WTC11 (cell line): ENCODE data around the gene OR51B5. TPM values are rescaled to one million over a fixed set of nuclear protein-coding genes. Genes with fewer than 3 reads are reported as not detected.
A peak's percentile ranks its signal among the peaks of the same experiment; 100 is the strongest.

Experiments used
- ATAC-seq: fragments of 200-7000 bp; cut with Tn5 transposase; 2 replicates; pipeline ENCODE4 v1.10.0; 2021; ENCODE audit warnings: mild to moderate bottlenecking, moderate library complexity
- CTCF ChIA-PET: fragments of 300-600 bp; sonication (Branson Sonifier 250); formaldehyde crosslinking; loops from one replicate; lab custom pipeline; 2021; ENCODE audit warnings: antibody characterized with exemption; lab: Charles Lee
- POLR2A ChIA-PET: fragments of 350-600 bp; sonication (Branson Sonifier 250); formaldehyde crosslinking; loops from one replicate; lab custom pipeline; 2021; ENCODE audit warnings: antibody characterized with exemption; lab: Charles Lee
- DNase-seq: peaks from one replicate; pipeline ENCODE4 v3.0.0; 2021; ENCODE audit warnings: low spot score
- H3K27ac Mint-ChIP-seq: 2 replicates; pipeline ENCODE4 v1.8.0; 2021; ENCODE audit warnings: mixed read lengths
- H3K27me3 Mint-ChIP-seq: 2 replicates; pipeline ENCODE4 v1.8.0; 2021; ENCODE audit warnings: low read depth, mild to moderate bottlenecking, moderate library complexity, mixed read lengths
- H3K36me3 Mint-ChIP-seq: 2 replicates; pipeline ENCODE4 v1.8.0; 2021; ENCODE audit warnings: mixed read lengths
- H3K4me1 Mint-ChIP-seq: 2 replicates; pipeline ENCODE4 v1.8.0; 2022; ENCODE audit warnings: mixed read lengths
- H3K4me3 Mint-ChIP-seq: 2 replicates; pipeline ENCODE4 v1.8.0; 2021; ENCODE audit warnings: mild to moderate bottlenecking, moderate library complexity, mixed read lengths
- H3K9me3 Mint-ChIP-seq: 2 replicates; pipeline ENCODE4 v1.8.0; 2021; ENCODE audit warnings: mixed read lengths
- CREB1 ChIP-seq: sonication (generic); formaldehyde crosslinking; IDR thresholded peaks from 2 replicates; pipeline ENCODE4 v1.8.0; 2023; ENCODE audit warnings: mild to moderate bottlenecking, missing genetic modification reagents
- CREM ChIP-seq: sonication (generic); formaldehyde crosslinking; IDR thresholded peaks from 2 replicates; pipeline ENCODE4 v1.8.1; 2022; ENCODE audit warnings: mild to moderate bottlenecking, missing genetic modification reagents, moderate library complexity
- CTCF ChIP-seq: fragments of 200-600 bp; IDR thresholded peaks from 2 replicates; pipeline ENCODE4 v1.8.0; 2022; ENCODE audit warnings: antibody characterized with exemption
- FOXJ3 ChIP-seq: sonication (generic); formaldehyde crosslinking; IDR thresholded peaks from 2 replicates; pipeline ENCODE4 v1.9.0; 2021; ENCODE audit warnings: missing genetic modification reagents, mild to moderate bottlenecking, borderline replicate concordance
- GRHL2 ChIP-seq: fragments of 250-450 bp; sonication (Bioruptor Pico); IDR thresholded peaks from 2 replicates; pipeline ENCODE4 v1.8.0; 2022; ENCODE audit warnings: mild to moderate bottlenecking, moderate library complexity; ENCODE audit not compliant: insufficient replicate concordance, severe bottlenecking
- HMGA2 ChIP-seq: fragments of 250-450 bp; sonication (Bioruptor Pico); IDR thresholded peaks from 2 replicates; pipeline ENCODE4 v1.4.0; 2021; ENCODE audit warnings: mild to moderate bottlenecking, moderate library complexity
- IRF2 ChIP-seq: sonication (generic); formaldehyde crosslinking; IDR thresholded peaks from 2 replicates; pipeline ENCODE4 v1.8.0; 2022; ENCODE audit warnings: low read depth, missing genetic modification reagents, borderline replicate concordance
- MXD4 ChIP-seq: fragments of 250-450 bp; sonication (Bioruptor Pico); IDR thresholded peaks from 2 replicates; pipeline ENCODE4 v1.8.0; 2021; ENCODE audit warnings: mild to moderate bottlenecking, moderate library complexity, borderline replicate concordance
- MYBL2 ChIP-seq: sonication (generic); formaldehyde crosslinking; IDR thresholded peaks from 2 replicates; pipeline ENCODE4 v1.8.1; 2023; ENCODE audit warnings: mild to moderate bottlenecking, moderate library complexity, missing genetic modification reagents
- NFYB ChIP-seq: sonication (generic); formaldehyde crosslinking; conservative IDR thresholded peaks from 2 replicates; pipeline ENCODE4 v1.8.0; 2022; ENCODE audit warnings: low read depth, missing genetic modification reagents
- NR2C2 ChIP-seq: sonication (generic); formaldehyde crosslinking; IDR thresholded peaks from 2 replicates; pipeline ENCODE4 v1.8.0; 2022; ENCODE audit warnings: mild to moderate bottlenecking, missing genetic modification reagents
- OVOL2 ChIP-seq: fragments of 250-450 bp; sonication (Bioruptor Pico); IDR thresholded peaks from 2 replicates; pipeline ENCODE4 v1.9.0; 2021; ENCODE audit warnings: mild to moderate bottlenecking, borderline replicate concordance
- PRRX2 ChIP-seq: fragments of 250-450 bp; sonication (Bioruptor Pico); IDR thresholded peaks from 2 replicates; pipeline ENCODE4 v1.8.0; 2021; ENCODE audit warnings: mild to moderate bottlenecking
- RELA ChIP-seq: sonication (generic); formaldehyde crosslinking; IDR thresholded peaks from 2 replicates; pipeline ENCODE4 v1.8.1; 2022; ENCODE audit warnings: missing genetic modification reagents, mild to moderate bottlenecking, borderline replicate concordance
- RORB ChIP-seq: fragments of 250-450 bp; sonication (Bioruptor Pico); IDR thresholded peaks from 2 replicates; pipeline ENCODE4 v1.9.0; 2021; ENCODE audit warnings: mild to moderate bottlenecking
- SMAD3 ChIP-seq: sonication (generic); formaldehyde crosslinking; IDR thresholded peaks from 2 replicates; pipeline ENCODE4 v1.8.0; 2022; ENCODE audit warnings: missing genetic modification reagents, mild to moderate bottlenecking, borderline replicate concordance
- SP1 ChIP-seq: sonication (generic); formaldehyde crosslinking; conservative IDR thresholded peaks from 2 replicates; pipeline ENCODE4 v1.8.1; 2022; ENCODE audit warnings: missing genetic modification reagents
- TEAD1 ChIP-seq: sonication (generic); formaldehyde crosslinking; IDR thresholded peaks from 2 replicates; pipeline ENCODE4 v1.8.0; 2022; ENCODE audit warnings: mild to moderate bottlenecking, missing genetic modification reagents
- TEAD4 ChIP-seq: sonication (generic); formaldehyde crosslinking; IDR thresholded peaks from 2 replicates; pipeline ENCODE4 v1.8.0; 2022; ENCODE audit warnings: mild to moderate bottlenecking, missing genetic modification reagents
- ZNF219 ChIP-seq: sonication (generic); formaldehyde crosslinking; IDR thresholded peaks from 2 replicates; pipeline ENCODE4 v1.8.0; 2023; ENCODE audit warnings: missing genetic modification reagents, mild to moderate bottlenecking, borderline replicate concordance
- ZNF232 ChIP-seq: sonication (generic); formaldehyde crosslinking; IDR thresholded peaks from 2 replicates; pipeline ENCODE4 v1.8.0; 2022; ENCODE audit warnings: mild to moderate bottlenecking, missing genetic modification reagents
- ZNF263 ChIP-seq: sonication (generic); formaldehyde crosslinking; IDR thresholded peaks from 2 replicates; pipeline ENCODE4 v1.8.1; 2022; ENCODE audit warnings: low read depth, mild to moderate bottlenecking, moderate library complexity, missing genetic modification reagents
- total RNA-seq: library from RNA; stranded (reverse); gene quantifications from 3 replicates; pipeline ENCODE4 v1.2.3, GENCODE V29; 2021
- TF ChIP-seq, protein P1 (sequence below): sonication (generic); formaldehyde crosslinking; IDR thresholded peaks from 2 replicates; pipeline ENCODE4 v1.8.1; 2023; ENCODE audit warnings: mild to moderate bottlenecking, missing genetic modification reagents
- TF ChIP-seq, protein P2 (sequence below): fragments of 250-450 bp; sonication (Bioruptor Pico); IDR thresholded peaks from 2 replicates; pipeline ENCODE4 v1.9.0; 2021; ENCODE audit warnings: moderate library complexity, mild to moderate bottlenecking, inconsistent platforms, borderline replicate concordance
- TF ChIP-seq, protein P3 (sequence below): fragments of 250-450 bp; sonication (Bioruptor Pico); IDR thresholded peaks from 2 replicates; pipeline ENCODE4 v1.8.0; 2021; ENCODE audit warnings: mild to moderate bottlenecking
- TF ChIP-seq, protein P4 (sequence below): sonication (generic); formaldehyde crosslinking; IDR thresholded peaks from 2 replicates; pipeline ENCODE4 v1.8.1; 2023; ENCODE audit warnings: mild to moderate bottlenecking, missing genetic modification reagents, moderate library complexity
- TF ChIP-seq, protein P5 (sequence below): fragments of 250-450 bp; sonication (Bioruptor Pico); conservative IDR thresholded peaks from 2 replicates; pipeline ENCODE4 v1.9.0; 2021; ENCODE audit warnings: mild to moderate bottlenecking

The OR51B5 gene
- total RNA-seq, 1 experiment from 2014 or later = 0.26 TPM

DNA sequence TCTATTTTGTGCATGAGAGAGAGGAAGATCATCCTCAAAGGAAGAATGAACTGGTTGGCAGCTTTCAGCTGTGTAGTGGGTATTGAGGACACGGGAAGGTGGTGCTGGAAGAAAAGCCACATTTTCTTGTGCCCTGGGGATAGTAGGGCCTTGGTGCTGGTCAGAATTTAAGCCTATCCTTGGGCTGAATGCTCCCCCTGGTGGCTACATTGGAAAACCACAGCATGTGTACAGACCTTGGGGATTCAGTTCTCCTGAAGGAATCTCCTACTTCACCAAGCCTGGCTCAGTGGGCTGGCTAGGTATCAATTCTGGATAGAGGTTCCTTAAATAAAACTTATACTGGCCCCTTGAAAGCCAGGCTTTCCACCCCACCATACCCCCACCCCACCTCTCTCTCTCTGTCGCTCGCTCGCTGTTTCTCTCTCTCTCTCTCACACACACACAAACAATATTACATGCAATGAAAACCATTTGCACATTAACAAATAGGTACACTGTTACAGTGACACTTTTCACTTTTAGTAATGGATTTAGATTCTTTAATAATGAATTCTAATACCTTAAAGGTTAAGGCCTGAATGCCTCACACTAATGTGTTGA lies 37.5 kb upstream of the OR51B5 start:
- Mint-ChIP-seq H3K27ac (no peak overlapping the region), H3K9me3 (no peaks in the 10 kb centered on the region), H3K4me3 (no peak overlapping the region), H3K27me3 (peaks cover 5% of the 10 kb centered on the region; the same call in 1 of the 2 replicates), H3K4me1 (peaks cover 14% of the 10 kb centered on the region)
- CTCF ChIA-PET = interaction anchor here (0.9 kb wide), 1 partner anchor 256 kb away, joined by 3 read pairs; no protein-coding TSS in a partner anchor
- DNase-seq (peak; percentile 74), ATAC-seq (peak; percentile 98)
- TF ChIP-seq, protein P1, sequence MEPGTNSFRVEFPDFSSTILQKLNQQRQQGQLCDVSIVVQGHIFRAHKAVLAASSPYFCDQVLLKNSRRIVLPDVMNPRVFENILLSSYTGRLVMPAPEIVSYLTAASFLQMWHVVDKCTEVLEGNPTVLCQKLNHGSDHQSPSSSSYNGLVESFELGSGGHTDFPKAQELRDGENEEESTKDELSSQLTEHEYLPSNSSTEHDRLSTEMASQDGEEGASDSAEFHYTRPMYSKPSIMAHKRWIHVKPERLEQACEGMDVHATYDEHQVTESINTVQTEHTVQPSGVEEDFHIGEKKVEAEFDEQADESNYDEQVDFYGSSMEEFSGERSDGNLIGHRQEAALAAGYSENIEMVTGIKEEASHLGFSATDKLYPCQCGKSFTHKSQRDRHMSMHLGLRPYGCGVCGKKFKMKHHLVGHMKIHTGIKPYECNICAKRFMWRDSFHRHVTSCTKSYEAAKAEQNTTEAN (CRISPR knock-in tag) = no peak
- TF ChIP-seq CTCF (peak; percentile 84), ZNF232 (CRISPR knock-in tag) (no peak)
- TF ChIP-seq, all 79 proteins: peak for 1
- no peaks in the 10 kb centered on the region for H3K36me3 Mint-ChIP-seq
- POLR2A ChIA-PET = no interaction called here

DNA sequence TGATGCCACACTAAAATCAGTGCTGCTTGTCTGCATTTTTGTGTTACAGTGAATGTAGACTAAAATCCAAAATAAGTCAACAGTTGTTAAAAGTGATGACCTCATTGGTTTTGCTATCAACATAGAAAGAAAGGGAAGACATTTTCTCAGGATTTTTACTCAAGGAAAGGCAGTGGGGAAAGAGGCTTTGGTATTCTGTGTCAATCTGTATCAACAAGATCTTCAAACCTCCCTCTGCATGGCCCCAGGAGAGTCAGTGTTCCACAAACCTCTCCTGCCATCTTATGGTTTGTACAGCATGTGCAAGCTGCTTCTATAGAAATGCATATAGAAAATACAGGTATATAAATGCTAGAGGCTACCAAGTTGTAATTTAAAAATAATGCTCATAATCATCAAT lies 26.5 kb upstream of the OR51B5 start:
- H3K27ac Mint-ChIP-seq = no peak overlapping the region

GRCh38 chr11:5368502-5369043 lies 25.2 kb upstream of the OR51B5 start:
- peak overlapping the region; percentile 37 for H3K27ac Mint-ChIP-seq
- H3K9me3 Mint-ChIP-seq = peaks cover 10% of the 10 kb centered on the region
- H3K27me3 Mint-ChIP-seq = no peaks in the 10 kb centered on the region
- ChIA-PET CTCF (no interaction called here), POLR2A (no interaction called here)
- no peak overlapping the region for H3K4me3 Mint-ChIP-seq
- DNase-seq (no peak), ATAC-seq (peak; percentile 66)
- peaks cover 28% of the 10 kb centered on the region for H3K4me1 Mint-ChIP-seq
- H3K36me3 Mint-ChIP-seq = peaks cover 11% of the 10 kb centered on the region
- no peak for TF ChIP-seq MXD4 (CRISPR knock-in tag)
- TF ChIP-seq GRHL2 (CRISPR knock-in tag) = no peak
- TF ChIP-seq, protein P2, sequence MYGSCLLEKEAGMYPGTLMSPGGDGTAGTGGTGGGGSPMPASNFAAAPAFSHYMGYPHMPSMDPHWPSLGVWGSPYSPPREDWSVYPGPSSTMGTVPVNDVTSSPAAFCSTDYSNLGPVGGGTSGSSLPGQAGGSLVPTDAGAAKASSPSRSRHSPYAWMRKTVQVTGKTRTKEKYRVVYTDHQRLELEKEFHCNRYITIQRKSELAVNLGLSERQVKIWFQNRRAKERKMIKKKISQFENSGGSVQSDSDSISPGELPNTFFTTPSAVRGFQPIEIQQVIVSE (CRISPR knock-in tag) = no peak
- TF ChIP-seq, protein P3, sequence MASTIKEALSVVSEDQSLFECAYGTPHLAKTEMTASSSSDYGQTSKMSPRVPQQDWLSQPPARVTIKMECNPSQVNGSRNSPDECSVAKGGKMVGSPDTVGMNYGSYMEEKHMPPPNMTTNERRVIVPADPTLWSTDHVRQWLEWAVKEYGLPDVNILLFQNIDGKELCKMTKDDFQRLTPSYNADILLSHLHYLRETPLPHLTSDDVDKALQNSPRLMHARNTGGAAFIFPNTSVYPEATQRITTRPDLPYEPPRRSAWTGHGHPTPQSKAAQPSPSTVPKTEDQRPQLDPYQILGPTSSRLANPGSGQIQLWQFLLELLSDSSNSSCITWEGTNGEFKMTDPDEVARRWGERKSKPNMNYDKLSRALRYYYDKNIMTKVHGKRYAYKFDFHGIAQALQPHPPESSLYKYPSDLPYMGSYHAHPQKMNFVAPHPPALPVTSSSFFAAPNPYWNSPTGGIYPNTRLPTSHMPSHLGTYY = no peak
- TF ChIP-seq, protein P4, sequence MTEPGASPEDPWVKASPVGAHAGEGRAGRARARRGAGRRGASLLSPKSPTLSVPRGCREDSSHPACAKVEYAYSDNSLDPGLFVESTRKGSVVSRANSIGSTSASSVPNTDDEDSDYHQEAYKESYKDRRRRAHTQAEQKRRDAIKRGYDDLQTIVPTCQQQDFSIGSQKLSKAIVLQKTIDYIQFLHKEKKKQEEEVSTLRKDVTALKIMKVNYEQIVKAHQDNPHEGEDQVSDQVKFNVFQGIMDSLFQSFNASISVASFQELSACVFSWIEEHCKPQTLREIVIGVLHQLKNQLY (CRISPR knock-in tag) = no peak
- TF ChIP-seq TEAD4 = no peak
- no peak for TF ChIP-seq NFYB (CRISPR knock-in tag)
- no peak for TF ChIP-seq RORB
- no peak for TF ChIP-seq IRF2
- no peak for TF ChIP-seq ZNF219 (CRISPR knock-in tag)
- no peak for TF ChIP-seq TEAD1 (CRISPR knock-in tag)
- no peak for TF ChIP-seq CREM (CRISPR knock-in tag)
- TF ChIP-seq RELA (CRISPR knock-in tag) = no peak
- TF ChIP-seq, protein P5, sequence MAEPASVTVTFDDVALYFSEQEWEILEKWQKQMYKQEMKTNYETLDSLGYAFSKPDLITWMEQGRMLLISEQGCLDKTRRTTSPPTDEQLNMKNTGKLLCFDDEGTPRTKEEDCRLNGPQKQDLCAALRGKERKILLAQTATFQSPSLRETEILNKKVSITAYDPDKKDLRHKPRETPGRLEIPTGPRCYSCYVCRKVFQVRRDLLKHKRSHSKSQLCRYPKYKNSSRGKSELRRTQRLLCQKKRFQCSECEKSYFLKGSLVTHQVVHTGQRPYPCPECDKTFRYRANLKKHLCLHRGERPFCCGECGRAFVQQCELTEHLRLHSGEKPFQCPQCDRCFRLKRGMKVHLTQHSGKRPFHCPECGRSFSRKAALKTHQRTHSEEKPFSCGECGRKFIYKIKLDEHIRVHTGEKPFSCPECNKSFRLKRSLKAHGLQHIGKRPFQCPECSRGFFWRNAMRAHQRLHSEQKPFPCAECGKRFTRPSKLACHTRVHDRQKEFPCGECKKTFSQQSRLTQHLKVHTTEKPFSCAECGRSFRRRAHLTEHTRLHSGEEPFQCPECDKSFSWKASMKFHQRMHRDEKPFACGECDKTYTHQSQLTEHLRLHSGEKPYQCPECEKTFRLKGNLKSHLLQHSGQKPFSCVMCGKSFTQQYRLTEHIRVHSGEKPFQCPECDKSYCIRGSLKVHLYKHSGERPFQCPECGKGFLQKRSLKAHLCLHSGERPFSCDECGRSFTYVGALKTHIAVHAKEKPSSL (CRISPR knock-in tag) = no peak
- TF ChIP-seq FOXJ3 (CRISPR knock-in tag) = no peak
- TF ChIP-seq MYBL2 = no peak
- TF ChIP-seq PRRX2 (CRISPR knock-in tag) = no peak
- no peak for TF ChIP-seq HMGA2 (CRISPR knock-in tag)
- no peak for TF ChIP-seq SMAD3 (CRISPR knock-in tag)

More for the DNA sequence above, 26.5 kb upstream of the OR51B5 start:
- peak; percentile 72 for ATAC-seq
- no peak for DNase-seq
- H3K27me3 Mint-ChIP-seq = no peaks in the 10 kb centered on the region; the same call in 1 of the 2 replicates
- POLR2A ChIA-PET = no interaction called here
- CTCF ChIA-PET = no interaction called here
- no peak overlapping the region for H3K4me3 Mint-ChIP-seq
- peaks cover 28% of the 10 kb centered on the region for H3K4me1 Mint-ChIP-seq
- H3K9me3 Mint-ChIP-seq = peaks cover 18% of the 10 kb centered on the region
- no peak for TF ChIP-seq SP1 (CRISPR knock-in tag)
- no peak for TF ChIP-seq IRF2
- TF ChIP-seq NR2C2 (CRISPR knock-in tag) = no peak
- no peak for TF ChIP-seq OVOL2 (CRISPR knock-in tag)
- TF ChIP-seq ZNF263 (CRISPR knock-in tag) = no peak
- no peak for TF ChIP-seq RELA (CRISPR knock-in tag)
- TF ChIP-seq CREB1 (CRISPR knock-in tag) = no peak
- peaks cover 18% of the 10 kb centered on the region for H3K36me3 Mint-ChIP-seq
